HG02763 (cell line): ENCODE results near the gene MX2.
"Not testable (repeated sequence)": the region's sequence is repeated elsewhere in the genome, so short reads cannot be mapped to it uniquely, and the experiment has no call there.

Source experiments
- ATAC-seq: cut with Tn5 transposase; IDR thresholded peaks from one replicate; pipeline ENCODE4 v1.9.1; 2021; ENCODE audit warnings: mild to moderate bottlenecking, moderate library complexity; ENCODE audit not compliant: unreplicated experiment

MX2 gene, protein sequence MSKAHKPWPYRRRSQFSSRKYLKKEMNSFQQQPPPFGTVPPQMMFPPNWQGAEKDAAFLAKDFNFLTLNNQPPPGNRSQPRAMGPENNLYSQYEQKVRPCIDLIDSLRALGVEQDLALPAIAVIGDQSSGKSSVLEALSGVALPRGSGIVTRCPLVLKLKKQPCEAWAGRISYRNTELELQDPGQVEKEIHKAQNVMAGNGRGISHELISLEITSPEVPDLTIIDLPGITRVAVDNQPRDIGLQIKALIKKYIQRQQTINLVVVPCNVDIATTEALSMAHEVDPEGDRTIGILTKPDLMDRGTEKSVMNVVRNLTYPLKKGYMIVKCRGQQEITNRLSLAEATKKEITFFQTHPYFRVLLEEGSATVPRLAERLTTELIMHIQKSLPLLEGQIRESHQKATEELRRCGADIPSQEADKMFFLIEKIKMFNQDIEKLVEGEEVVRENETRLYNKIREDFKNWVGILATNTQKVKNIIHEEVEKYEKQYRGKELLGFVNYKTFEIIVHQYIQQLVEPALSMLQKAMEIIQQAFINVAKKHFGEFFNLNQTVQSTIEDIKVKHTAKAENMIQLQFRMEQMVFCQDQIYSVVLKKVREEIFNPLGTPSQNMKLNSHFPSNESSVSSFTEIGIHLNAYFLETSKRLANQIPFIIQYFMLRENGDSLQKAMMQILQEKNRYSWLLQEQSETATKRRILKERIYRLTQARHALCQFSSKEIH

DNA sequence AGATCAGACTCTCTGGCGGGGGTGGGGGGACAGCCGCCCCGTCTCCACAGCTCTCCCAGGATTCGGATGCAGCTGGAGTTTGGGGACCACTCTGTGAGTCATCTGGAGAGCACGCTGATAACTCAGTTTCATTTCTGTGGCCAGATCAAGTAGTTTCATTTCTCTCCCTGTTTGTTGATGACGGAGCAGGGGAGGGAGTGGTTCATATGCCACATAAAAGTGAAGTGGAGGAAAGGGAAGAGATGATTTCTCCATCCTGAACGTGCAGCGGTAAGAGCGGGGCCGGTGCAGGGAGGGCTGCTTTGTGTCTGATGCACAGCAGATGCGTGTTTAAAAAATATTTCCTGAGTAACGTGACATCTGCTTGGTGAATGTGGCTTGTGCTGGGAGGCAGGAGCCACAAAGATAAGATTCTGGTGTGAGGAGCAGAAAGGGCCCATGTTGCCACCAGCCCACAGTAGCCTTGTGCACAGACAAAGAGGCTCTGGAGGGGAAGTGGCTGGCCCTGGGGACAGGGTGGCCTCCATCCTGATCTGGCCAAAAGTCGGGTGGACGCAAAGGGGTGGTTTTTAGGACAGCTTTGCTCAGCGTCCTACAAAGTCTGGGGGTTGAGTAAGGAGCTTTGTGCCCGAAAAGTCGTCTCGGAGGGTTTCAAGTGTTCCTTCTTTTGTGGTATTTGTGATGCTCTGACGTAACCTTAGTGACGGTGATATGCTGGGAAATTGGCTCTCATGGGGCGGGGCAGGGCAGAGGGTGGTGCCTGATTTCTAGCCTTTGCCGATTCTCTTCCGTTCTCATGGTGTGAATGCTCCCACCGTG lies at the start of gene MX2:
MX2 (plus strand) TSS at position 242 of the 819 bp plus-strand sequence. CDS start 14,880 bp downstream, outside the sequence.
- peak; percentile 55 for ATAC-seq

DNA sequence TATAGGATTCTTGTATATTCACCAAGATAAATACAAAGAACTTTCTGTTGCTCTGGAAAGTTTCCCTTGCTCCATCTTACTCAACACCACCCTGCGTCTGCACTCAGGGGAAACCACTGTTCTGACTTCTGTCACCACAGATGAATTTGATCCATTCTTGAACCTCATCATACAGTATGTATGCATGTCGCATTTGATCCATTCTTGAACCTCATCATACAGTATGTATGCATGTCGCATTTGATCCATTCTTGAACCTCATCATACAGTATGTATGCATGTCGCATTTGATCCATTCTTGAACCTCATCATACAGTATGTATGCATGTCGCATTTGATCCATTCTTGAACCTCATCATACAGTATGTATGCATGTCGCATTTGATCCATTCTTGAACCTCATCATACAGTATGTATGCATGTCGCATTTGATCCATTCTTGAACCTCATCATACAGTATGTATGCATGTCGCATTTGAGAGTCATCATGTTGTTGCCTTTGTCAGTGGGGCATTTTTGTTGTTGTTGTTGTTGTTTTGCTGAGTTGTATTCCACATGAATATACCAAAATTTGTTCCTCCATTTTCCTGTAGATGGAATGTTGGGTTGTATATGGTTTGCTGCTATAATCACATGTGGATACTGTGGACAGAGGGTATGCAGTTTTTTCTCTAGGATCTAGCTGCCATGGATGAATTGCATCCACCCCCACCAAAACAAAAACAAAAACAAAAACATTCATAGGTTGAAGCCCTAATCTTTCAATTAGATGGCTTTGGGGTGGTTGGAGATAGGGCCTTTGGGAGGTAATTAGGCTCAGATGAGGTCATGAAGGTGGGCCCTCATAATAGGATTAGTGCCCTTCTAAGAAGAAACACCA lies 48.3 kb upstream of the MX2 start:
- not testable (repeated sequence) for ATAC-seq

DNA sequence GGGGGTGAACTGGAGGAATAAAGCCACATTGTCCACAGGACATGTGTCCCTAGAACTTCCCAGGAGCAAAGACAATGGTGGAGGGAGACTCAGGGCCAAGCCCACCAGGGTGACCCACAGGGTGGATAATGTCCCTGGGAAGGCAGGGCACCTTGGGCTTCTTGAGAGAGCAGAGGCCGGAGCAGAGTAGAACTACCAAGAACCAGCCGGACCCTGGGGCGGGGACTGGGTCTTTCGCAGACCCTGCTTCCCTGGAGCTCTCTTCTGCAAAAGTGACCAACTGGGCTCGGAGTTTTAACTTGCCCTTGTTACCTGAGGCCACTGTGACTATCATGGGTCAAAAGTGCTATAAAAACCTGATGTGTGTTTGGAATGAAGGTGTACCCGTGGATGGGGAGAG lies 46.1 kb upstream of the MX2 start:
- ATAC-seq = no peak

DNA sequence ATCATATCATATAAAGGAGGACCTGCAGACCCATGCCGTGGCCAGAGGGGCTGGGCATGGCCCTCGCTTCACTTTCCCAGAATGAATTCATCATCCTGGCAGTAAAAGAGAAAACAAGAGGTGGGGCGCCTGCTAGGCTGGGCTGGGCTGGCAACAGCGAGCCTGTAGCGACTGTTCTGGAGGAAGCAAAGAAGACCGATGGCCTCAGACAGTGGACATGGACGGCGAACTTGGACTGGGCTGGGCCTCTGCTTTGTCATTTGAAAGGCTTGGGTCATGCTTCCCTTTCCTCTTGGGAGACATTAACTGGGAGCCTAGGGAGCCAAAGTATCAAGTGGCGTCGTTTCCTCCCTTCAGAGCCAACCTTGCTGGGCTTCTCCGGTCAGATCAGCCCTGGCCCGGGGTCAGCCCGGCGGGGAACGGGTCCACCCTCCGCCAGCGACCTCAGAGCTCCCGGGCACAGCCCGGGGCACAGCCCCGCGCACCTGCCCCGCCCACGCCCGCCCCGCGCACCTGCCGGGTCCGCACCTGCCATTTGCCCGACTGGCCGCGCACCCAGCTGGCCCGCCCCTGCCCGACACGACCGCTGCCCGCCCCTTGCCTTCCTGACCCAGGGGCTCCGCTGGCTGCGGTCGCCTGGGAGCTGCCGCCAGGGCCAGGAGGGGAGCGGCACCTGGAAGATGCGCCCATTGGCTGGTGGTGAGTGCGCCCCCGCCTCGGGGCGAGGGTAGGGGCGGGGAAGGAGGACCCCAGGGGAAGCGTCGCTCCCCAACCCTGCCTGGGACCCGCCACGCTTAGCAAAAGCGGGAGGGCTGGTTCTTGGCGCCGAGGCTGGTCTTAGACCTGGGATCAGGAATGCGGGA lies 45.4 kb upstream of the MX2 start, which contains the start of gene FAM3B:
FAM3B (plus strand) TSS at position 602 of the 863 bp plus-strand sequence; CDS start at position 681, 79 bp downstream.
- no peak for ATAC-seq

DNA sequence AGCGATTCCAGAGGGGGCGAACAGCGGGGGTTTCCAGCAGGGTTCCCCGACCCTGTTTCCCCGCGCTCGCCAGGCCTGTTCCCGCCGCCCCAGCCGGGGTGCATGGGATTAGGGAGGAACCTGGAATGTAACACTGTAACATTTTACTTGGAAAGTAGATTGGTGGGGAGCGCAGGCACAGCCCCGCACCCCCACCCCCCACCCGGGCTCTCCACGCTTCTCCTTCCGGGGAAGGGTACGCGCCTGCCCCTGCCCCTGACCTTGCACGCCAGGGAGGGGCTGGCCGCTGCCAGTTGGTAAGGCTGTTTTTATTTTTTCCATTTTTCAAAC lies 44.8 kb upstream of the MX2 start:
- ATAC-seq = no peak

DNA sequence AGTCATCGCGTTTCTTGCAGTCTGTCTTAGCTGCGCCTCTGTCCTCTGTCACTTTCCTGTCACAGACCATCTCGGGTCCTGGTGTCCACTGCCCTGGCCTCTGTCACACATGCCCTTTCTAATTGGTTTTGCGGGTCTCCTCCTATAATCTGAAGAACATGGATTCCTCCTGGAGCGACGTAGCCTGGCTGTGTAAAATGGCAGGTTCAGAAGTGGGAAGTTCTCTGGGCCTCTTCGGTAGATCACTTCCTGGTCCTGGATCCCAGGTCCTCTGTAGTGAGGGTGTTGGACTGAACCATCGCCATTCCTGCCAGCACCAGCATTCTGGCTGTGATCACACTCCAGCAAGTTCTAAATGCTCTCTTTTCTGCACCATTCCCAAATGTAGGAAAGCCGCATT lies 44.4 kb upstream of the MX2 start:
- ATAC-seq = no peak

DNA sequence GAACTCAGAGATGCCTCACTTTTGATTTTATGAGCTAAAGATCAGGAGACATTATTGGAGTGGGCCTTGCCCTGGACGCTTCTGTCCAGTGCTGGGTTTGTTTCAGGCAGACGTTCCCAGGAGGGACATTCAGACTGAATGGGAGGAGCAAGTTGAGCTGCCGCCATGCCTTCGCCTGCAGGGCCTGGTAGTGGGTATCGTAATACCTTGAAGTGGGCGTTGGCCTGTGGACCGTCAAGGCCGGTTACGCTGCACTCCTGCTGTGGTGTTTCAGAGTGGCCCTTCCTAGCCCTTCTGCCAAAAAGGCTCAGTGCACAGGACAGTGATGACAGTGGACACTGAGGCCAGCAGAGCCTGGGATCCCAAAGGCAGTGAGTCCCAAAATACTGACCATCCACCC lies 43.6 kb upstream of the MX2 start:
- no peak for ATAC-seq

DNA sequence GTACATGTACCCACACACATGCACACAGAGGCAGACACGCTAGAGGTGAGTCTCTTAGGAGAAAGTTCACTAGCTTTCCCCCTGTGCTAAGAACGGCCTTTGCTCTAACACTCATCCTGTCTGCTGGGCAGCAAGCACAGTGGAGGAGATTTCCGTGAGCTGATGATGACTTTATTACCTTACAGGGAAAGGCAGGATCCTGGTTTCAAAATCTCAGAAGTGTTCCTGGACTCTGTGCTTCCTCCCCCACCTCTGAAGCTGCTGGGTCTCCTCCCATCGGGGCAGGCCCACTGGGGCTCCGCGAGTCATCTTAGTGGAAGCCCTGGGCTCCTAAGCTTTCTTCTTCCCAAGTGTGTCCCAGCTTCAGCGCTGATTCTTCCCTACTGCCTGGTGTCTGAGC lies 42.6 kb upstream of the MX2 start:
- ATAC-seq = no peak

DNA sequence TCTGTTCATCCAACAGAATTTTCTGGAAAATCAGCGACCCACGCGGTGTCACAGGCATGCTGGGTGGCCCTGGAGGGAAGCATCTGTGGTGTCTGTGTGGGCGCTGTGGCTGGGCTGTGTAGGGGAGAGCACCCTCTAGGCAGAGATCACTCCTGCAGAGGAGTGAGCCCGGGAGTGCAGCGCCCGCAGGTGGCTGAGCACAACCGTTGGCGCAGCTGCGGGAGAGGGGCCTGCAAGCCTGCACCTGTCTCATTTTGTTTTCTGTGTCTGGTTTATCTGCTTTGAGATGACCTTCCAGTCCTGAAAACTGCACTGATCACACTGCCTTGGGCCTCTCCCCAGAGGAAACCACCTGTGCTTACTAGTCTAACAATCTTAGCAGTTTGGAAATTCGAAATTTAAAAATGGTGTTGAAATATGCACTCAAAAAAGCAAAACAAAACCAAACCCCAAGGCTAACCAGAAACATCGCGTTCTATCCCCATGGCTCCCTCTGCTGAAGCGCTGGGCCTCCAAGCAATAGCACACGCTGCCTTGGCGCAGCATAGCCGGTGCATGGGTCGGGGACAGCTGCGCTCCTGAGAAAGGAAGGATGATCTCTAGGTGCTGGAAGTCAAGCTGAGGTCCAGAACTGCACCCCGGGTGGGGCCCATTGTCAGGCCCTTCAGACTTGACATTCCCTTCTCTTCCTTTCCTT lies 40.5 kb upstream of the MX2 start:
- ATAC-seq = no peak

DNA sequence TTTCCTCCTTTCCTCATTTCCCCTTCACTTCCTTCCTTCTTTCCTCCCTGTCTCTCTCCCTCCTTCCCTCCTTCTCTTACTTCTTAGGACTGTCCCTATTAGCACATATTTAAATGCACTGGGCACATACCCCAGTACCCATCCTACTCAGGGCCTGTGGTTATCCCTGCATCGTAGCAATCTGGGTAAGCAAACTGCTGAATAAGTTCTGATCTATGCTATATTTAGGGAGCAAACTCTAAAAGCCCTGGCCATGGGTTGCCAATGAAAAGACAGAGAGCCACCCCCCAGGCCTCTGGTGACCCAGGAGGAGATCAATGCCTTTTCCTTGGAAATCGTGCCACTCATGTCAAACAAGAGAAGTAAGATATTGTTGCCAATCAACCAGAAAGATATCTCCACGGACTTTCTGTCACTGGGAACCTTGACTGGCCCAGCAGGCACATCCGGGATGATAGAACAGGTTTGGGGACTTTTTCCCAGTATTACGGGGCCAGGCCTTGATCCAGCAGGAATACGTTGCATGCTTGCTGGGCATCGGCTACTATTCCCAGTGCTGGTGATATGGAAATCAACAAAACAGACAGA lies 39.8 kb upstream of the MX2 start:
- ATAC-seq = no peak

DNA sequence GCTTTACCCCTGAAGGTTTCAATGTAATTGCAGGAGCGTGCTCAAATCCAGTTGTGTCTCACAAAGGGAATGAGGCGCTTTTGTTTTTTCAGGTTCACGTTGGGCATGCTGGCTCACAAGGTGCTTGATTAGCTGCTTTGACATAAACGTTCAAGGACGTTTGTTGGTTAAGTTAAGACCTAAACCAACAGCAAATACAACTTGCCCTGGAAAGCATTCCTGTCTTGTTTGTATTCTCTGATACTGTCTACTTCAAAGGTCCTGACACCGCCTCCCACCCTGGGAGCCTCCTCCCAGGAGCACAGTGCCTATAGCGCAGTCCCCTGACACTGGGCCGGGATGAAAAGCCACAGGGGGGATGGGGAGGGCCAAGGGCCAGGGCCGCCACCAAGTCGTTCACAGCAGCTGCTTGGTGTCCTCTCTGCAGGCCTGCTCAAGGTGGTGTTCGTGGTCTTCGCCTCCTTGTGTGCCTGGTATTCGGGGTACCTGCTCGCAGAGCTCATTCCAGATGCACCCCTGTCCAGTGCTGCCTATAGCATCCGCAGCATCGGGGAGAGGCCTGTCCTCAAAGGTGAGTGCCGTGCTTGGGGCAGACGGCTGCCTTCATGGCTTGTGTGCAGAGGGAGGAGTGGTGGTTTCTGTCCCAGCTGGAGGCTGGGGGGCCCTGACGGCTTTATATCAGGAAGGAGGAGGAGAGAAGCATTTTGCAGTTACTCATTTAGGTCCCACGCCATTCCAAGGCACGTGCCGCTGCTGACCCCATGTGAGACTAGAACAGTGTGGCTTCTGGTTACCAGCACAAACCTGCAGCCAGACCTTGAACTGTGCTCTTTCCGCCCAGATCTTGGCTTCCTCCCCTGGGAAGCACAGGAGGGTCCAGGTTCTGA lies 39.1 kb upstream of the MX2 start:
- no peak for ATAC-seq

DNA sequence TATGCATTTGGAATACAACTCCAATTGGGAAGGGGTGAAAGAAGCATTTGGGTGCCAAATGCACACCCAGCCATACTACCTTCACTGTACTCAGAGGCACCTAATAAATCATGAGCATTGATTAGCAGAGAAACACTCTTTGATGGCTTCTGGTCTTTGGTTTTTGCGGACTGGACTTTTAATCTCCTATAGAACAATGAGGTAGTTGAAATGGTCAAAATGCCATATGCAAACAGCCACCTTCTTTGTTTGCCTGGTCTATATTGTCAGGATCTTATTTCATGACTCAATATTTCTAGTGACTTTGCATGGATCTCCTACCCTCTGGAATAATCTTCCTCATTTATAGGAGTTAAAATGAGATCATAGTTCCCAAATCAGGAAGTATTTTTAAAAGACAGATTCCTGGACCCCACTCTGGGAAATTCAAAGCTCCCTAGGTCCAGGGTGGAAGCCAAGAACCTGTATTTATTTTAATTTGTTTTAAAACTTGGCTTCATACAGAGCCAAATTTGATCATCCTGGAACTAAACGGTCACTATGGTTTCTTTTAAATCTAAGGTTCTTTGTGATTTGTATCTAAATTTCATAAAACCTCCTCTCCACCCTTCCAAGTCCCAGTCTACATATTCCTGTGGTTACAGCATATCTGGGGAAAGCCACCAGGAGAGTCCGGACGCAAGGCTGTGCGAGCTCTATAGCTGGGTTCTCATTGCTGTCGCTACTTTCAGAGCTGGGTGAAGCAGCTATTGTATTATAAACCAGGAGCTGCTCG lies 36.5 kb upstream of the MX2 start:
- no peak for ATAC-seq

DNA sequence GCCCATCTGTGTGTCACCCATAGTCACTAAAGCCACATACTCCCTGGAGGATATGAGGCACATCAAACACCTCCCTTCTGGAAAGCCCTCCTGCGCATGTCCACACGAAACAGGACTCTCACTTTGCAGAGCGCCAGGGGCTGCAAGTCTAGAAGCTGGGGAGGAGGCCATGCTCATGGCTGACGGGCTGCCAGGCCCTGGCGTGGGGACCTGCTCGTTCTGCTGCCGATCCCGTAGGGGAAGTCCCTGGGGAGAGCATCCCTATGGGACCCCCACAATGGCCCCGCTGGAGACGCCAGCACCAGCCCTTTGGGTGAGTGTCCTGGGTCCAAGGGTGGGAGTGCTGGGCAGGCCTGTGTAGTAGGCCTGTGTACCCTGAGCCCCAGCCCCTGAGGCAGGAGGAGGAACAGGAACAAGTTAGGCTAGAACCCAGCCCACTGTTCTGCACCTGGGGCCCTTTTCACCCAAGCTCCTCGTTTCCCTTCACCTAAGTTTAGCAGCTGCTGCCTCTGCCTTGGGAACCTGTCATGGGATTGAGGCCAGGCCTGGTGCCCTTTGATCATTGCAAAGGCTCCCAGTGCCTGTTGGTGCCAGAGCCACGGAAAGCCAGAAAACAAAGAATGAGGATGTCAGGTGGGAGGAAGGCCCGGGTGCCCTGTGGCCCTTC lies 35.3 kb upstream of the MX2 start:
- ATAC-seq = no peak

DNA sequence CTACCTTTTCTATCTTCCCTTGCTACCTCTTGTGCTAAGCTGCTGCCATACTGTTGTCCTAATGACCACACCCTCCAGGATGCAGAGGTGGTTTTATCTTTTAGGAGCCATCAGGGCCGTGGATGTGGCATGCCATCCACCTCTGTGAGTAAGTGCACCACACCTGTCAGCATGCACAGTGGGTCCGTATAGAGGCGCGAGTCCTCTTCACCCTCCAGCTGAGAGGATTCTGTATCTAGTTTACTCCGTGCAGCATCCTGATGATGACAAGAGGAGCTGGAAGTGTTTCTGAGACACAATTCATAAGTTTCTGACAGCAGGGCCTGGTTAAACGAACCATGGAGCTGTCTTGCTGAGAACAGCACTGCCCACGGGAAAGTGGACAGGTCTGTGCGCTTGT lies 34.1 kb upstream of the MX2 start:
- ATAC-seq = no peak

DNA sequence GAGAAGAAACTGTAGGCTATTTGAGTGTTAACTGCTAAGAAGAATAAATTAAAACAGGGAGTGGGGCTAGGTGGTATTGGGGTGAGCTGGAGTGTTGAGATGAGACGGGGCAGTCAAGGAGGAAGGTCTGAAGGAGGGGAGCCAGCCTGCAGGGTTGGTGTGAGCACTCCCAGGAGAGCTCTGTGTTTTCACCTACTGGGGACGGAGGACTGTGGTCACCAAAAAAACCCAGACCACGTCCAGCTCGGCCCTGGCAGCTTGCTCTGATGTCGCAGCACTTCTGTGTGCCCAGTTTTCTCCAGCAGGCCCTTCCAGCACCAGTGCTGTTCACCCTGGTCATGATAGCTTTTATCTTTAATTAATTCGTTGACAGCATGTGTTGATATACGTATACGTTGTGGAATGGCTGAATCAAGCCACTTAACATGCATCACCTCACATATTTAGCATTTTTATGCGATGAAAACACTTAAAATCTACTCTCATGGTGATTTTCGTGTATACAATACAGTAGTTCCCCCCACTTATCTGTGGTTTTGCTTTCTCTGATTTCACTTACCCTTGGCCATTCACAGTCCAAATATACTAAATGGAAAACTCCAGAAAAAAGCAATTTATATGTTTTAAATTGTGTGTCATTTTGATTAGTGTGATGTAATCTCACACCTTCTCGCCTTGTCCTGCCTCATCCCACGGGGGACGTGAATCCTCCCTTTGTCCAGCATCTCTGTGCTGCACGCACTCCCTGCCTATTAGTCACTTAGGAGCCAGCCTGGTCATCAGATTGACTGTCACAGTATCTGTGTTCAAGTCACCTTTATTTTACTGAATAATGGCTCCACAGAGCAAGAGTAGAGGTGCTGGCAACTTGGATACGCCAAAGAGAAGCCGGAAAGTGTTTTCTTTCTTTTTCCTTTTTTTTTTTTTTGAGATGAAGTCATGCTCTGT lies 32.9 kb upstream of the MX2 start:
- ATAC-seq = no peak
